H1 (cell line): ENCODE data around the gene ALG9. TPM values are rescaled to one million over a fixed set of nuclear protein-coding genes. Genes with fewer than 3 reads are reported as not detected.
A peak's percentile ranks its signal among the peaks of the same experiment; 100 is the strongest.

Source experiments
- ASH2L ChIP-seq: fragments of 200-600, 300-600 bp; sonication (generic); IDR thresholded peaks from one replicate; pipeline ENCODE4 v1.7.1; 2017; ENCODE audit warnings: low read length
- CEBPB ChIP-seq: IDR thresholded peaks from 2 replicates; pipeline ENCODE4 v1.6.1; 2012; ENCODE audit warnings: low read depth, low read length
- CREB1 ChIP-seq: IDR thresholded peaks from 2 replicates; pipeline ENCODE4 v1.6.1; 2012; ENCODE audit warnings: inconsistent platforms
- GTF2F1 ChIP-seq: IDR thresholded peaks from 2 replicates; pipeline ENCODE4 v1.6.1; 2012; ENCODE audit warnings: low read depth, low read length, improper control_type of control experiment, borderline replicate concordance
- KDM4A ChIP-seq: IDR thresholded peaks from one replicate; pipeline ENCODE4 v1.7.1; 2012; ENCODE audit warnings: low read depth, mild to moderate bottlenecking, moderate library complexity, low read length, inconsistent platforms; ENCODE audit not compliant: severe bottlenecking
- PHF8 ChIP-seq: fragments of 200-600 bp; sonication (generic); conservative IDR thresholded peaks from 2 replicates; pipeline ENCODE4 v1.7.1; 2012; ENCODE audit warnings: low read depth, mild to moderate bottlenecking, inconsistent platforms, low read length, moderate library complexity
- RBBP5 ChIP-seq: IDR thresholded peaks from 2 replicates; pipeline ENCODE4 v1.7.1; 2012; ENCODE audit warnings: low read depth, mild to moderate bottlenecking, inconsistent platforms, low read length, moderate library complexity, borderline replicate concordance
- SAP30 ChIP-seq: fragments of 300-600 bp; sonication (generic); IDR thresholded peaks from 2 replicates; pipeline ENCODE4 v1.7.1; 2012; ENCODE audit warnings: low read length, moderate library complexity, mild to moderate bottlenecking, inconsistent platforms; ENCODE audit not compliant: insufficient read depth, insufficient replicate concordance
- TAF7 ChIP-seq: optimal IDR thresholded peaks from 2 replicates; pipeline ENCODE3; 2011; ENCODE audit warnings: low read depth, mild to moderate bottlenecking, inconsistent platforms, low read length, moderate library complexity, borderline replicate concordance
- TBP ChIP-seq: IDR thresholded peaks from 2 replicates; pipeline ENCODE4 v1.6.1; 2011; ENCODE audit warnings: low read depth, low read length, improper control_type of control experiment
- YY1 ChIP-seq: IDR thresholded peaks from 2 replicates; pipeline ENCODE4 v1.6.1; 2011; ENCODE audit warnings: low read depth, mild to moderate bottlenecking, low read length
- polyA plus RNA-seq, 7 experiments: library from polyadenylated mRNA; depleted of rRNA in 3 of 7; stranded (reverse) in 5 of 7; unstranded in 2 of 7; fragments of >200 nt in 5 of 7; fragments of 200-250 nt in 2 of 7; gene quantifications; 1 replicate in 5 of 7; 2 replicates in 1 of 7; 4 replicates in 1 of 7; pipeline versions ENCODE4 v1.2.1 to v1.2.3, GENCODE V29; 2011 to 2013; ENCODE audit warnings: missing spikeins in 2 of 7, mixed read lengths in 2 of 7
- total RNA-seq: library from RNA; stranded (reverse); fragmentation: NEBNext Ultra II Directional; extraction: Animal tissue kit (Norgen Biotek cat#: 25700); gene quantifications from 2 replicates; pipeline ENCODE4 v1.2.1, GENCODE V29; 2021
- TF ChIP-seq, protein P1 (sequence below): IDR thresholded peaks from 2 replicates; pipeline ENCODE4 v1.6.1; 2011; ENCODE audit warnings: low read length, improper control_type of control experiment
- TF ChIP-seq, protein P2 (sequence below): IDR thresholded peaks from 2 replicates; pipeline ENCODE4 v1.6.1; 2012; ENCODE audit warnings: low read length, inconsistent platforms
- TF ChIP-seq, protein P3 (sequence below), 3 experiments: IDR thresholded peaks; 1 replicate in 2 of 3; 2 replicates in 1 of 3; pipeline versions ENCODE4 v1.5.1 to v1.6.1; 2011; ENCODE audit warnings: low read length in 3 of 3, mild to moderate bottlenecking in 3 of 3, inconsistent platforms in 2 of 3, low read depth in 1 of 3, moderate library complexity in 1 of 3; ENCODE audit not compliant: insufficient read depth in 1 of 3; ENCODE audit errors: control extremely low read depth in 1 of 3

The ALG9 gene
- total and polyA plus RNA-seq, 2 of the 8 experiments (the other 6 are each of a cell fraction or from before 2014, with no cell fraction given), result 23.5 to 24.5 TPM

DNA sequence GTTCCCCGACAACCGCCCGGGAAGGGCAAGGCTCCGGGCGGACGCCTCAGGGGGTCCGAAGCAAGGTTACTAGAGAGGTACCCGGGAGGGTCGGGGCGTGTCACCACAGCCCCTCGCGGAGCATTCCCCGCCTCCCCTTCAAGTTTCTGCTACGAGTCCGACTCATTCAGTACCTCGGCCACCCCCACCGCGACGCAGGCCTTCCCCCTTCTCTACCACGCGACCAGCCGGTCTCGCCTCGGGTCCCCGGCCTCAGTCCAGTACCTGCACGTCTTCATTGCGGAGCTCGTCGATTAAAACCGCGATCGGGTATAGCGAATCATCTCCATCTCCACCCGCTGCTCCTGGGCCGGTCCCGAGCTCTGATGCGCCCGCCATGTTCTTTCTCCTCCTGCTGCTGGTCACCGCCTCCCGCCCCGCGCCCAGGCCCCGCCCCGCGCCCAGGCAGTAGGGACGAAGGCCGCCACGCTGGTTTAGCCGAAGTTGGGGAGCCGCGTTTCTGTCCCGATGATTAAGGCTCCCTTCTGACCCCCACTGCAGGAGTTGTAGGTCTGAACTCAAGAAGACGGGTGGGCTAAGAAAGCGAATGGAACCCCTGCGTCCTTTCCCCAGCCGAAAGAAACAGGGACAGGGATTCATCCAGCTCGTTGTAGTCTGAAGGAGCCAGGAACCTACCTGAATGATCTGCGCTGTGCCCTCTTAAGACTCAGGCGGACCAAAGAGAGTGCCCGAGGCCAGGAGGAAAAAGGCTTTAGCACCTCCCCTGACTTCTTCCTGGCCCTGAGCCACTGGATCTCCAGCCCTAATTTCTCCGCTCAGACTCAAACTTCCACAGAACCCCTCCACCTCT, 105.2 kb downstream of the ALG9 start, which contains the start of gene PPP2R1B (continued):
- TF ChIP-seq CEBPB, result no peak
- TF ChIP-seq RBBP5, result peak; percentile 86; the same call in 1 of the 2 replicates
- peak; percentile 72 for TF ChIP-seq KDM4A
- peak; percentile 76 for TF ChIP-seq SAP30
- TF ChIP-seq, protein P1, sequence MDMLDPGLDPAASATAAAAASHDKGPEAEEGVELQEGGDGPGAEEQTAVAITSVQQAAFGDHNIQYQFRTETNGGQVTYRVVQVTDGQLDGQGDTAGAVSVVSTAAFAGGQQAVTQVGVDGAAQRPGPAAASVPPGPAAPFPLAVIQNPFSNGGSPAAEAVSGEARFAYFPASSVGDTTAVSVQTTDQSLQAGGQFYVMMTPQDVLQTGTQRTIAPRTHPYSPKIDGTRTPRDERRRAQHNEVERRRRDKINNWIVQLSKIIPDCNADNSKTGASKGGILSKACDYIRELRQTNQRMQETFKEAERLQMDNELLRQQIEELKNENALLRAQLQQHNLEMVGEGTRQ, result no peak
- TF ChIP-seq YY1, result peak; percentile 87
- 0 out of 2 replicates have a peak, but pooled peaks have one; percentile 10 for TF ChIP-seq CREB1
- peak; percentile 64 for TF ChIP-seq TBP
- peak; percentile 50 for TF ChIP-seq TAF7
- TF ChIP-seq PHF8, result peak; percentile 90
- no peak; the same call in 1 of the 2 replicates for TF ChIP-seq GTF2F1
- peak; percentile 96 for TF ChIP-seq ASH2L
- TF ChIP-seq, protein P2, sequence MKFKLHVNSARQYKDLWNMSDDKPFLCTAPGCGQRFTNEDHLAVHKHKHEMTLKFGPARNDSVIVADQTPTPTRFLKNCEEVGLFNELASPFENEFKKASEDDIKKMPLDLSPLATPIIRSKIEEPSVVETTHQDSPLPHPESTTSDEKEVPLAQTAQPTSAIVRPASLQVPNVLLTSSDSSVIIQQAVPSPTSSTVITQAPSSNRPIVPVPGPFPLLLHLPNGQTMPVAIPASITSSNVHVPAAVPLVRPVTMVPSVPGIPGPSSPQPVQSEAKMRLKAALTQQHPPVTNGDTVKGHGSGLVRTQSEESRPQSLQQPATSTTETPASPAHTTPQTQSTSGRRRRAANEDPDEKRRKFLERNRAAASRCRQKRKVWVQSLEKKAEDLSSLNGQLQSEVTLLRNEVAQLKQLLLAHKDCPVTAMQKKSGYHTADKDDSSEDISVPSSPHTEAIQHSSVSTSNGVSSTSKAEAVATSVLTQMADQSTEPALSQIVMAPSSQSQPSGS, result no peak
- TF ChIP-seq, protein P3, sequence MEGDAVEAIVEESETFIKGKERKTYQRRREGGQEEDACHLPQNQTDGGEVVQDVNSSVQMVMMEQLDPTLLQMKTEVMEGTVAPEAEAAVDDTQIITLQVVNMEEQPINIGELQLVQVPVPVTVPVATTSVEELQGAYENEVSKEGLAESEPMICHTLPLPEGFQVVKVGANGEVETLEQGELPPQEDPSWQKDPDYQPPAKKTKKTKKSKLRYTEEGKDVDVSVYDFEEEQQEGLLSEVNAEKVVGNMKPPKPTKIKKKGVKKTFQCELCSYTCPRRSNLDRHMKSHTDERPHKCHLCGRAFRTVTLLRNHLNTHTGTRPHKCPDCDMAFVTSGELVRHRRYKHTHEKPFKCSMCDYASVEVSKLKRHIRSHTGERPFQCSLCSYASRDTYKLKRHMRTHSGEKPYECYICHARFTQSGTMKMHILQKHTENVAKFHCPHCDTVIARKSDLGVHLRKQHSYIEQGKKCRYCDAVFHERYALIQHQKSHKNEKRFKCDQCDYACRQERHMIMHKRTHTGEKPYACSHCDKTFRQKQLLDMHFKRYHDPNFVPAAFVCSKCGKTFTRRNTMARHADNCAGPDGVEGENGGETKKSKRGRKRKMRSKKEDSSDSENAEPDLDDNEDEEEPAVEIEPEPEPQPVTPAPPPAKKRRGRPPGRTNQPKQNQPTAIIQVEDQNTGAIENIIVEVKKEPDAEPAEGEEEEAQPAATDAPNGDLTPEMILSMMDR (IDR thresholded peaks at IDR 0.05; ENCODE audit: control extremely low read depth in 1 of 3, insufficient read depth in 1 of 3, low read depth in 1 of 3, low read length in 3 of 3), result no peak
